ENCODE measurements around the gene CR1L.
"Not testable (repeated sequence)": the region's sequence is repeated elsewhere in the genome, so short reads cannot be mapped to it uniquely, and the experiment has no call there.

Gene CR1L

GRCh38 chr1:207691010-207691409, 46.1 kb downstream of the CR1L start:
- TF ChIP-seq CTCF (conservative IDR thresholded peaks at IDR 0.05), result no peak
- no peak overlapping the region for H3K27ac ChIP-seq

GRCh38 chr1:207691841-207692240, 46.9 kb downstream of the CR1L start:
- H3K27ac ChIP-seq, result no peak overlapping the region
- TF ChIP-seq CTCF (conservative IDR thresholded peaks at IDR 0.05), result no peak

- H3K27ac ChIP-seq, result not testable (repeated sequence)
Measured at GRCh38 chr1:207692291-207692690, 47.4 kb downstream of the CR1L start.

- no peak overlapping the region for H3K27ac ChIP-seq
- no peak for TF ChIP-seq CTCF (conservative IDR thresholded peaks at IDR 0.05)
Measured at GRCh38 chr1:207695891-207696290, 51.0 kb downstream of the CR1L start.

GRCh38 chr1:207698822-207699483, 54.0 kb downstream of the CR1L start:
- no peak overlapping the region for H3K27ac ChIP-seq
- peak; percentile 82 for TF ChIP-seq CTCF (conservative IDR thresholded peaks at IDR 0.05)

- TF ChIP-seq CTCF (conservative IDR thresholded peaks at IDR 0.05), result no peak
- no peak overlapping the region for H3K27ac ChIP-seq
Measured at GRCh38 chr1:207702317-207702716, 57.4 kb downstream of the CR1L start.

- TF ChIP-seq CTCF (conservative IDR thresholded peaks at IDR 0.05), result no peak
- H3K27ac ChIP-seq, result no peak overlapping the region
Measured at GRCh38 chr1:207703712-207704111, 58.8 kb downstream of the CR1L start.

GRCh38 chr1:207708004-207708403, 63.1 kb downstream of the CR1L start:
- H3K27ac ChIP-seq, result not testable (repeated sequence)

GRCh38 chr1:207711285-207711684, 66.4 kb downstream of the CR1L start:
- peak; percentile 36 for TF ChIP-seq CTCF (conservative IDR thresholded peaks at IDR 0.05)
- H3K27ac ChIP-seq, result no peak overlapping the region

GRCh38 chr1:207712701-207713100, 67.8 kb downstream of the CR1L start:
- not testable (repeated sequence) for H3K27ac ChIP-seq

Measured in VCaP (cell line).